GM12878 (cell line): ENCODE measurements around the gene TREML2. TPM values are rescaled to one million over a fixed set of nuclear protein-coding genes. Genes with fewer than 3 reads are reported as not detected.

Source experiments
- ATF2 ChIP-seq: IDR thresholded peaks from 2 replicates; pipeline ENCODE4 v1.6.1; 2012; ENCODE audit warnings: low read length, inconsistent platforms
- CHD1 ChIP-seq: IDR thresholded peaks from 2 replicates; pipeline ENCODE4 v1.6.1; 2012; ENCODE audit warnings: low read depth, low read length, improper control_type of control experiment
- CHD2 ChIP-seq: IDR thresholded peaks from 2 replicates; pipeline ENCODE4 v1.6.1; 2011; ENCODE audit warnings: low read depth, low read length, improper control_type of control experiment, borderline replicate concordance
- CHD4 ChIP-seq: fragments of 200-600 bp; sonication (generic); IDR thresholded peaks from 2 replicates; pipeline ENCODE4 v1.6.1; 2016; ENCODE audit warnings: mild to moderate bottlenecking
- EGR1 ChIP-seq, 2 experiments: IDR thresholded peaks; 1 replicate in 1 of 2; 2 replicates in 1 of 2; pipeline ENCODE4 v1.6.1; 2011 to 2012; ENCODE audit warnings: low read depth in 2 of 2, low read length in 2 of 2, borderline replicate concordance in 1 of 2, mild to moderate bottlenecking in 1 of 2, moderate library complexity in 1 of 2
- EP300 ChIP-seq, 2 experiments: fragments of 150-350 bp in 1 of 2; IDR thresholded peaks; 2 replicates each; pipeline ENCODE4 v1.6.1; 2011 to 2012; ENCODE audit warnings: low read depth in 2 of 2, low read length in 2 of 2, borderline replicate concordance in 1 of 2, improper control_type of control experiment in 1 of 2, inconsistent platforms in 1 of 2; ENCODE audit not compliant: control insufficient read depth in 1 of 2
- FOS ChIP-seq: IDR thresholded peaks from 3 replicates; pipeline ENCODE4 v1.6.1; 2011; ENCODE audit warnings: borderline replicate concordance; ENCODE audit not compliant: insufficient read length; ENCODE audit errors: extremely low read depth
- IKZF2 ChIP-seq, 2 experiments: fragments of 450-650 bp; IDR thresholded peaks; 2 replicates each; pipeline ENCODE4 v1.6.1; 2017; ENCODE audit warnings: mild to moderate bottlenecking in 2 of 2, moderate library complexity in 2 of 2
- IRF4 ChIP-seq: IDR thresholded peaks from 2 replicates; pipeline ENCODE4 v1.6.1; 2011; ENCODE audit warnings: low read depth, low read length
- MEF2A ChIP-seq: IDR thresholded peaks from 2 replicates; pipeline ENCODE4 v1.6.1; 2011; ENCODE audit warnings: low read depth, mild to moderate bottlenecking, low read length, moderate library complexity; ENCODE audit not compliant: insufficient read depth
- MEF2B ChIP-seq: fragments of 450-650 bp; IDR thresholded peaks from 2 replicates; pipeline ENCODE4 v1.6.1; 2018; ENCODE audit warnings: mild to moderate bottlenecking, moderate library complexity; ENCODE audit not compliant: partially characterized antibody, poor library complexity, severe bottlenecking
- MXI1 ChIP-seq: fragments of 150-350 bp; IDR thresholded peaks from 2 replicates; pipeline ENCODE4 v1.6.1; 2011; ENCODE audit warnings: low read depth, mild to moderate bottlenecking, inconsistent platforms, low read length, improper control_type of control experiment
- NFYB ChIP-seq: IDR thresholded peaks from 2 replicates; pipeline ENCODE4 v1.6.1; 2011; ENCODE audit warnings: low read depth, mild to moderate bottlenecking, low read length, improper control_type of control experiment, moderate library complexity; ENCODE audit not compliant: insufficient read depth
- POLR2A ChIP-seq: IDR thresholded peaks from 2 replicates; pipeline ENCODE4 v1.6.1; 2011; ENCODE audit warnings: low read depth, mild to moderate bottlenecking, low read length
- RCOR1 ChIP-seq: conservative IDR thresholded peaks from 2 replicates; pipeline ENCODE4 v1.6.1; 2012; ENCODE audit warnings: low read depth, low read length, improper control_type of control experiment
- RELA ChIP-seq: fragments of 450-650 bp; IDR thresholded peaks from 2 replicates; pipeline ENCODE4 v1.8.0; 2014; ENCODE audit warnings: borderline replicate concordance; ENCODE audit not compliant: partially characterized antibody
- RFX5 ChIP-seq: IDR thresholded peaks from 2 replicates; pipeline ENCODE4 v1.6.1; 2011; ENCODE audit warnings: low read depth, low read length, improper control_type of control experiment
- RUNX3 ChIP-seq: IDR thresholded peaks from 2 replicates; pipeline ENCODE4 v1.6.1; 2012; ENCODE audit warnings: low read length, inconsistent platforms
- STAT3 ChIP-seq: IDR thresholded peaks from 2 replicates; pipeline ENCODE4 v1.6.1; 2011; ENCODE audit warnings: low read depth, low read length, improper control_type of control experiment
- YBX1 ChIP-seq: fragments of 450-650 bp; IDR thresholded peaks from 2 replicates; pipeline ENCODE4 v1.6.1; 2016; ENCODE audit warnings: antibody characterized with exemption
- YY1 ChIP-seq: IDR thresholded peaks from 2 replicates; pipeline ENCODE4 v1.6.1; 2011; ENCODE audit warnings: low read depth, mild to moderate bottlenecking, low read length
- ZNF274 ChIP-seq: IDR thresholded peaks from one replicate; pipeline ENCODE4 v1.8.0; 2011; ENCODE audit not compliant: insufficient read length, insufficient read depth
- ZNF384 ChIP-seq: IDR thresholded peaks from 2 replicates; pipeline ENCODE4 v1.6.1; 2012; ENCODE audit warnings: low read depth, mild to moderate bottlenecking, low read length, improper control_type of control experiment, borderline replicate concordance
- ZNF622 ChIP-seq: fragments of 450-650 bp; IDR thresholded peaks from 2 replicates; pipeline ENCODE4 v1.6.1; 2017; ENCODE audit warnings: mild to moderate bottlenecking, inconsistent platforms
- polyA plus RNA-seq, 11 experiments: library from polyadenylated mRNA; depleted of rRNA in 4 of 11; unstranded in 6 of 11; stranded (reverse) in 5 of 11; fragments of >200 nt; fragmentation: Nextera tagmentation in 4 of 11; fragmentation: Illumina TruSeq in 1 of 11; extraction: Ambion mirVana in 4 of 11; extraction: Trizol in 1 of 11; gene quantifications; 1 replicate in 1 of 11; 2 replicates in 10 of 11; pipeline versions ENCODE4 v1.2.1 to v1.2.3, GENCODE V29; 2011 to 2016; ENCODE audit warnings: inconsistent platforms in 2 of 11, missing spikeins in 2 of 11, low read depth in 1 of 11
- total RNA-seq, 4 experiments: library from RNA; depleted of rRNA in 3 of 4; stranded (reverse); fragments of >200 nt in 3 of 4; fragmentation: Illumina TruSeq in 1 of 4; extraction: Trizol in 1 of 4; gene quantifications; 2 replicates each; pipeline versions ENCODE4 v1.2.1 to v1.2.3, GENCODE V29; 2013 to 2021
- TF ChIP-seq, protein P1 (sequence below): IDR thresholded peaks from 2 replicates; pipeline ENCODE4 v1.6.1; 2011; ENCODE audit warnings: borderline replicate concordance, low read depth, mild to moderate bottlenecking, moderate library complexity, low read length; ENCODE audit not compliant: insufficient read depth, poor library complexity, severe bottlenecking
- TF ChIP-seq, protein P2 (sequence below): fragments of 450-650 bp; formaldehyde crosslinking; IDR thresholded peaks from 2 replicates; pipeline ENCODE4 v1.4.0; 2022; ENCODE audit warnings: mild to moderate bottlenecking, moderate library complexity

The TREML2 gene
- total and polyA plus RNA-seq, 10 of the 15 experiments (the other 5 are each of a cell fraction or from before 2014, with no cell fraction given), result 0.49 to 9.1 (median 7.3) TPM

DNA sequence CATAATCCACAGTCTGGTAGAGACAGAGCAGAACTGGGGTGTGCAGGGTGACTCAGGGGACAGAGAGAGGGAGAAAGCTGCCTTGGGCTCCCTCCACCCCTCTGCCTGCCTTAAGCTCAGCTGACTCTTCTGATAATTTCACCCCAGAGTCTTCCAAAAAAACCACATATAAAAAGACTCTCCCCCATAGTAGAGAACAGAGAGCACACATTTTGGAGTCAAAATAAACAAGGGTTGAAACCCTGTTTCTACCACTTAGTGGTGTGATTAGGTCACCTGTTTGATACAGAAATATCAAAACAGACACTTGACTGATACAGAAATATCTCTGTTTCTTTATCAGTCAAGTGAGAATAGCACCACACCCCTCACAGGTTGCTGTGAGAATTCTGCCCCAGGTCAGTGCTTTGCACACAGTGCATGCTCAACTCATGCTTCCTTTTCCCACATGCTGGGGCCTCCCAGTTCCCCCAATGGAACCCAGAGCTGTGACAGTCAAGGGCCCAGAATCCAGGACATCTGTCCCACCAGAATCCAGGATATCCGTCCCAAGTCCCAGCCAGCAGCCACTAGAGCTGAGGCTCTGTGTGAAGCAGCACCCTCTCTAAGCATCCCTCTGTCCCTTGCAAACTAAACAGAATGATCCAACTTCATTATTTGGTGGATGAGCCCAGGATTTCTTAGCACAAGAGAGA lies 1.2 kb downstream of the TREML2 start (continued):
- TF ChIP-seq RELA (no peak), MEF2A (no peak), CHD1 (no peak), ZNF384 (no peak), NFYB (no peak), POLR2A (no peak), EP300 (IDR thresholded peaks at IDR 0.05; ENCODE audit: borderline replicate concordance in 1 of 2, control insufficient read depth in 1 of 2, low read depth in 2 of 2, low read length in 2 of 2) (peak in 1 of 2 experiments; percentile 50; a peak in 2 of 4 replicates), IRF4 (no peak), RCOR1 (0 out of 2 replicates have a peak, but pooled peaks have one; percentile 3), IKZF2 (IDR thresholded peaks at IDR 0.05) (peak; percentile 14 to 48; a peak in 2 of 4 replicates), CHD4 (no peak), YY1 (no peak), MEF2B (peak; percentile 60), STAT3 (no peak), EGR1 (IDR thresholded peaks at IDR 0.05; ENCODE audit: borderline replicate concordance in 1 of 2, low read depth in 2 of 2, low read length in 2 of 2) (no peak), ATF2 (peak; percentile 34; the same call in 1 of the 2 replicates), MXI1 (no peak; the same call in 1 of the 2 replicates), FOS (no peak), RUNX3 (peak; percentile 31; the same call in 1 of the 2 replicates), RFX5 (no peak), YBX1 (no peak), ZNF622 (no peak), ZNF274 (no peak), CHD2 (no peak)
- TF ChIP-seq, protein P1, sequence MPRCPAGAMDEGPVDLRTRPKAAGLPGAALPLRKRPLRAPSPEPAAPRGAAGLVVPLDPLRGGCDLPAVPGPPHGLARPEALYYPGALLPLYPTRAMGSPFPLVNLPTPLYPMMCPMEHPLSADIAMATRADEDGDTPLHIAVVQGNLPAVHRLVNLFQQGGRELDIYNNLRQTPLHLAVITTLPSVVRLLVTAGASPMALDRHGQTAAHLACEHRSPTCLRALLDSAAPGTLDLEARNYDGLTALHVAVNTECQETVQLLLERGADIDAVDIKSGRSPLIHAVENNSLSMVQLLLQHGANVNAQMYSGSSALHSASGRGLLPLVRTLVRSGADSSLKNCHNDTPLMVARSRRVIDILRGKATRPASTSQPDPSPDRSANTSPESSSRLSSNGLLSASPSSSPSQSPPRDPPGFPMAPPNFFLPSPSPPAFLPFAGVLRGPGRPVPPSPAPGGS, result no peak
- TF ChIP-seq, protein P2, sequence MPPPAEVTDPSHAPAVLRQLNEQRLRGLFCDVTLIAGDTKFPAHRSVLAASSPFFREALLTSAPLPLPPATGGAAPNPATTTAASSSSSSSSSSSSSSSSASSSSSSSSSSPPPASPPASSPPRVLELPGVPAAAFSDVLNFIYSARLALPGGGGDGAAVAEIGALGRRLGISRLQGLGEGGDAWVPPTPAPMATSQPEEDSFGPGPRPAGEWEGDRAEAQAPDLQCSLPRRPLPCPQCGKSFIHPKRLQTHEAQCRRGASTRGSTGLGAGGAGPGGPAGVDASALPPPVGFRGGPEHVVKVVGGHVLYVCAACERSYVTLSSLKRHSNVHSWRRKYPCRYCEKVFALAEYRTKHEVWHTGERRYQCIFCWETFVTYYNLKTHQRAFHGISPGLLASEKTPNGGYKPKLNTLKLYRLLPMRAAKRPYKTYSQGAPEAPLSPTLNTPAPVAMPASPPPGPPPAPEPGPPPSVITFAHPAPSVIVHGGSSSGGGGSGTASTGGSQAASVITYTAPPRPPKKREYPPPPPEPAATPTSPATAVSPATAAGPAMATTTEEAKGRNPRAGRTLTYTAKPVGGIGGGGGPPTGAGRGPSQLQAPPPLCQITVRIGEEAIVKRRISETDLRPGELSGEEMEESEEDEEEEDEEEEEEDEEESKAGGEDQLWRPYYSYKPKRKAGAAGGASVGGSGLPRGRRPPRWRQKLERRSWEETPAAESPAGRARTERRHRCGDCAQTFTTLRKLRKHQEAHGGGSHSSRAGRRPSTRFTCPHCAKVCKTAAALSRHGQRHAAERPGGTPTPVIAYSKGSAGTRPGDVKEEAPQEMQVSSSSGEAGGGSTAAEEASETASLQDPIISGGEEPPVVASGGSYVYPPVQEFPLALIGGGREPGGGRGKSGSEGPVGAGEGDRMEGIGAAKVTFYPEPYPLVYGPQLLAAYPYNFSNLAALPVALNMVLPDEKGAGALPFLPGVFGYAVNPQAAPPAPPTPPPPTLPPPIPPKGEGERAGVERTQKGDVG, result no peak
